Measurements from ENCODE around the gene KLHL22. TPM values are rescaled to one million over a fixed set of nuclear protein-coding genes. Genes with fewer than 3 reads are reported as not detected.

KLHL22 gene
- total RNA-seq, 6 donors from 2014 or later = 17.5 to 48.2 (median 22.7) TPM

DNA sequence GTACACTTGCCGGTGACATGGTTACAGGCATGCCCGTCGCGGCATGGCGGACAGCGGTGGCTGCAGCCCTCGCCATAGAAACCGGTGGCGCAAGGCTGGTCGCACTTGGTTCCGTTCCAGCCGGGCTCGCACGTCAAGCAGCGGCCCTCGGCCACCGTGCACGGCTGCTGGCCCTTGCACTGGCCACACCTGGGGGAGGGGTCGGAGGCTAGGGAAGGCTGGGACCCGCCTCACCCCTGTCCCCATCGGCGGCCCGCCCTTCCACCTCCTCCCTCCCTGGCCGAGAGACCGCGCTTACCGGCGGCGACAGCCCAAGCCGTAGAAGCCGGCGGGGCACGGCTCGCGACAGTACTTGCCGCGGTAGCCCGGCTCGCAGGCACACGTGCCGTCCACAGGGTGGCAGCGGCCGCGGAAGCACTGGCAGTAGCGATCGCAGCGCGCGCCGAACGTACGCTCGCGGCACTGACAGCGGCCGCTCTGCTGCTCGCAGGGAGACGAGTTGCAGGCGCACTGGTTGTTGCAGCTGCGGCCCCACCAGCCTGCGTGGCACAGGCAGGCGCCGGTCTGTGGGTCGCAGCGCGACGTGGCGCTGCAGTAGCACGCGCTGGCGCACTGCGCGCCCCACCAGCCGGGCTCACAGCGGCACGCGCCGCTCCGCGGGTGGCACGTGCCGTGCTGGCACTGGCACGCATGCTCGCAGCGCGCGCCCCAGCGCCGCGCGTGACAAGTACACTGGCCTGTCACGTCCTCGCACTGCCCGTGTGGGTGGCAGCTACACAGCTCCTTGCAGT lies 64.7 kb downstream of the KLHL22 start:
- peak in 1 of 2 donors; percentile 39 for ATAC-seq (ENCODE audit: low FRiP score in 2 of 2)
- peak in 1 of 2 donors; percentile 92 for DNase-seq
- WGBS, 2 donors = 31% methylated on average over 23 of the region's 94 CpGs; no CpG with 5 or more reads in 1 of the 2 donors
- peaks cover 33 to 42% (median 40%) of the 10 kb centered on the region in 4 donors for H3K4me1 ChIP-seq
- peaks cover 0 to 34% (median 10%) of the 10 kb centered on the region in 4 donors for H3K27me3 ChIP-seq
- no peaks in the 10 kb centered on the region for H3K9me3 ChIP-seq
- no peak for TF ChIP-seq EP300 (IDR thresholded peaks at IDR 0.05)
- TF ChIP-seq, protein P1, sequence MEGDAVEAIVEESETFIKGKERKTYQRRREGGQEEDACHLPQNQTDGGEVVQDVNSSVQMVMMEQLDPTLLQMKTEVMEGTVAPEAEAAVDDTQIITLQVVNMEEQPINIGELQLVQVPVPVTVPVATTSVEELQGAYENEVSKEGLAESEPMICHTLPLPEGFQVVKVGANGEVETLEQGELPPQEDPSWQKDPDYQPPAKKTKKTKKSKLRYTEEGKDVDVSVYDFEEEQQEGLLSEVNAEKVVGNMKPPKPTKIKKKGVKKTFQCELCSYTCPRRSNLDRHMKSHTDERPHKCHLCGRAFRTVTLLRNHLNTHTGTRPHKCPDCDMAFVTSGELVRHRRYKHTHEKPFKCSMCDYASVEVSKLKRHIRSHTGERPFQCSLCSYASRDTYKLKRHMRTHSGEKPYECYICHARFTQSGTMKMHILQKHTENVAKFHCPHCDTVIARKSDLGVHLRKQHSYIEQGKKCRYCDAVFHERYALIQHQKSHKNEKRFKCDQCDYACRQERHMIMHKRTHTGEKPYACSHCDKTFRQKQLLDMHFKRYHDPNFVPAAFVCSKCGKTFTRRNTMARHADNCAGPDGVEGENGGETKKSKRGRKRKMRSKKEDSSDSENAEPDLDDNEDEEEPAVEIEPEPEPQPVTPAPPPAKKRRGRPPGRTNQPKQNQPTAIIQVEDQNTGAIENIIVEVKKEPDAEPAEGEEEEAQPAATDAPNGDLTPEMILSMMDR (IDR thresholded peaks at IDR 0.05) = peak in 5 of 6 experiments; percentile 17 to 75 (median 48)
- H3K27ac ChIP-seq = no peak overlapping the region
- peaks cover 0 to 31% (median 3%) of the 10 kb centered on the region in 4 donors for H3K36me3 ChIP-seq
- peak overlapping the region in 3 of 4 donors; percentile 47 to 56 (median 55) for H3K4me3 ChIP-seq

DNA sequence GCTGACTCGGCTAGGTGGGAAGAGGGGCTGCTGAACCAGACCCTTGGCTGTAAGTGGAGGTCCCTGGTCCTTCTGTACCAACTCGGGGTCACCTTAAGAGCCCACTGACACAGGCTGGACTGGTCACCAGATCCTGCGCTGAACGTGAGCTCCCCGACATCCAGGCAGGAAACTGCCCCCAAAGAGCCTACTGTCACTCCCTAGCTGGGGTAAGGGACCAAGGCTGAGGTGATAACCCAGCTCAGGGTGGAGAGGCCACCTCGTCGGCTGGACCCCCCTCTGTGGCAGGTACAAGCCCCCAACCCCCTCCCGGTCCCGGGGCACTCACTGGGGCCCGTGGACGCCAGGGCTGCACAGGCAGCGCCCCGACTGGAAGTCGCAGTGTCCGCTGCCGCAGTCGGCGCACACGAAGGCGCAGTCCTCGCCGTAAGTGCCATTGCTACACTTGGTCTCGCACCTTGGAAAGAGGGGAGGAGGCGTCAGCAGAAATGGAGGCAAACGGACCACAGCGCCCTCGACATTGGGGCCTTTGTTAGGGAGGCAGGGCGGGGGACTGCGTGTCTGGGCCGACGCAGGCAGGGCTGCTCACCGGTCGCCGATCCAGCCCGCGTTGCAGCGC lies 65.4 kb downstream of the KLHL22 start:
- H3K9me3 ChIP-seq = no peaks in the 10 kb centered on the region
- TF ChIP-seq EP300 (IDR thresholded peaks at IDR 0.05) (no peak), POLR2A (IDR thresholded peaks at IDR 0.05) (no peak), POLR2AphosphoS5 (IDR thresholded peaks at IDR 0.05) (no peak)
- TF ChIP-seq, protein P1 (IDR thresholded peaks at IDR 0.05) = no peak
- H3K4me1 ChIP-seq = peaks cover 29 to 45% (median 34%) of the 10 kb centered on the region in 4 donors
- H3K27me3 ChIP-seq = peaks cover 0 to 41% (median 10%) of the 10 kb centered on the region in 4 donors
- no peak overlapping the region for H3K27ac ChIP-seq
- H3K36me3 ChIP-seq = peaks cover 0 to 35% (median 5%) of the 10 kb centered on the region in 4 donors
- WGBS, 2 donors = 35 to 71% methylated on average over 10 to 25 of the region's 37 CpGs
- peak overlapping the region in 3 of 4 donors; percentile 47 to 56 (median 55) for H3K4me3 ChIP-seq
- DNase-seq = peak in 1 of 2 donors; percentile 63
- ATAC-seq (ENCODE audit: low FRiP score in 2 of 2) = no peak

DNA sequence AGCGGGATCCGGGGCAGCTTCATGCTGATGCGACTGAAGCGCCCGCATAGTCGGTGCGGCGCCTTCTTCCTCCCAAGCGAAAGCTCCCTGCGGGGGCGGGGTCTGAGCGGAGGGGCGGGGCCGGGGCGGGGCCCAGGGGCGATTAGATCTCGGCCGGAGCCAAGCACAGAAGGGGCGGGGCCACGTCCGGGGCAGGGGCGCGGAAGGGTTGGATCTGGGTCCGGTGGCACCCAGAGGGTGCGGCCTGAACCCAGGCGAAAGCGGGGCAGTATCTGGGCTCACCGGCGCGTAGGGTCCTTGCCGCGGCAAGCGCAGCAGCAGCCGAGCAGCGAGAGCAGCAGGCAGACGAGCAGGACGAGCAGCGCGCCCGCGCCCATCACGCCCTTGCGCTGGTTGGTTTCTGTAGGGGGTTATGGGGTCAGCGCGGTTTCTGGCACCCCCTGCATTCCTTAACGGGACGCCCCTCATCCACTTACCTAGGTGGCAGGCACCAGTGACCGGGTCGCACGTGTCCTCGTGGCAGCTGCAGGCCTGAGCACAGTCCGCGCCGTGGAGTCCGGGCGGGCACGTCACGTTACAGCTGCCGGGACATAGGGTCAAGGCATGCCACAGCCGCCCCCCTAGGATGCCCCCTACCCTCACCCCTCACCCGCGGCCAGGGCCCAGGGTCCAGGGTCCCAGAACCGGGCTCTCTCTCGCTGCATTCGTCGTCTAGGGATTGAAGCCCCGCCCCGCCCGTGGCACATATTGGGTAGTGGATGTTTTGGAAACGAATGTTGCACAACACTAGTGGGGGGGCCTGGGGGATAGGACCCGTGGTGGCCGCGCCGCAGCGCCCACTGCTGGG lies 66.1 kb downstream of the KLHL22 start:
- ATAC-seq (ENCODE audit: low FRiP score in 2 of 2) (peak; percentile 19 to 72), DNase-seq (peak; percentile 68 to 95)
- H3K27ac ChIP-seq = peak overlapping the region in 2 of 4 donors; percentile 3 to 52
- H3K36me3 ChIP-seq = peaks cover 0 to 39% (median 6%) of the 10 kb centered on the region in 4 donors
- H3K9me3 ChIP-seq = no peaks in the 10 kb centered on the region
- TF ChIP-seq POLR2AphosphoS5 (IDR thresholded peaks at IDR 0.05) = no peak
- TF ChIP-seq POLR2A (IDR thresholded peaks at IDR 0.05) = no peak
- no peak for TF ChIP-seq EP300 (IDR thresholded peaks at IDR 0.05)
- TF ChIP-seq, protein P1 (IDR thresholded peaks at IDR 0.05) = no peak
- 35 to 51% methylated on average over 8 to 62 of the region's 75 CpGs for WGBS, 2 donors
- peaks cover 29 to 52% (median 33%) of the 10 kb centered on the region in 4 donors for H3K4me1 ChIP-seq
- peak overlapping the region; percentile 35 to 56 (median 51) for H3K4me3 ChIP-seq
- H3K27me3 ChIP-seq = peaks cover 0 to 44% (median 11%) of the 10 kb centered on the region in 4 donors

DNA sequence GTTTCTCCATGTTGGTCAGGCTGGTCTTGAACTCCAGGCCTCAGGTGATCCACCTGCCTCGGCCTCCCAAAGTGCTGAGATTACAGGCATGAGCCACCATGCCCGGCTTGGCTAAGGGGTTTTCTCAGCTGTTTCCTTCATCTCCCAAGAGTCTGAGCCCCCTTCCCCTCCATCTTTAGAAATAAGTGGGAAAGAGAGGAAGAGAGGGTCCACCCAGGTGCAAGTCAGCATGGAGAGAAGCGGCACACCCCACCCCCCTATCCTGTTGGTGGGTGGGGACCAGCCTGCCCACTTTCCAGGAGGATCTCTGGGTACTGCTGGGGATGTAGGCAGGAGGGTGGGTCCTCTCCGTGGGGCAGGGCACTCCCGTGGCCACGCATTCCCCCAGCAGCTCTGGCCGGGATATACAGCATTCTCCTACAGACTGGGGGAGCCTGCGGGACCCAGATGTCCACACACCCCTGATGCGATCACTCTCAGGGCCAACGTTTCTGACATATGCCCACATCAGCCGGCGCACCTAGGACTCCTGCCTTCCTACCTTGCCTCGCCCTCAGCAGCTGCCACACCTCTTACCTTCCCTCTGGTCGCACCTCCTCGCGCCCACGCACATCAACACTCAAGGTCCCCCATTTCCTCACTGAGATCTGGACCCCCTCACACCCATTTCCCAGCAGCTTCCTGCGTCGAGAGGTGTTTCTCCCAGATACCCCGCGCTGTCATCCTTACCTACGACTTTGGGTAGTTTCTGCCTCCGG lies 66.9 kb downstream of the KLHL22 start:
- Histone ChIP-seq H3K27me3 (peaks cover 0 to 44% (median 11%) of the 10 kb centered on the region in 4 donors), H3K4me1 (peaks cover 32 to 56% (median 34%) of the 10 kb centered on the region in 4 donors), H3K9me3 (no peaks in the 10 kb centered on the region), H3K27ac (peak overlapping the region in 1 of 4 donors; percentile 3), H3K4me3 (peak overlapping the region in 3 of 4 donors; percentile 47 to 56 (median 55)), H3K36me3 (peaks cover 0 to 39% (median 6%) of the 10 kb centered on the region in 4 donors)
- ATAC-seq (ENCODE audit: low FRiP score in 2 of 2) = no peak
- peak in 1 of 2 donors; percentile 22 for DNase-seq
- WGBS, 2 donors = 78 to 82% methylated on average over 22 of the region's 23 CpGs
- TF ChIP-seq, protein P1 (IDR thresholded peaks at IDR 0.05) = no peak
- no peak for TF ChIP-seq EP300 (IDR thresholded peaks at IDR 0.05)
- no peak for TF ChIP-seq POLR2AphosphoS5 (IDR thresholded peaks at IDR 0.05)
- no peak for TF ChIP-seq POLR2A (IDR thresholded peaks at IDR 0.05)
